PFSK-1 (cell line): ENCODE data around the gene SULT1E1.

Experiments used
- SIN3A ChIP-seq: IDR thresholded peaks from 2 replicates; pipeline ENCODE4 v1.6.1; 2012; ENCODE audit warnings: mild to moderate bottlenecking, low read length, moderate library complexity, borderline replicate concordance; ENCODE audit not compliant: insufficient read depth
- TF ChIP-seq, protein P1 (sequence below), 2 experiments: IDR thresholded peaks; 2 replicates each; pipeline versions ENCODE4 v1.6.1 to v1.8.0; 2011 to 2012; ENCODE audit warnings: low read depth in 2 of 2, low read length in 2 of 2, control low read depth in 1 of 2, inconsistent platforms in 1 of 2, mild to moderate bottlenecking in 1 of 2, moderate library complexity in 1 of 2; ENCODE audit not compliant: insufficient read depth in 1 of 2

DNA sequence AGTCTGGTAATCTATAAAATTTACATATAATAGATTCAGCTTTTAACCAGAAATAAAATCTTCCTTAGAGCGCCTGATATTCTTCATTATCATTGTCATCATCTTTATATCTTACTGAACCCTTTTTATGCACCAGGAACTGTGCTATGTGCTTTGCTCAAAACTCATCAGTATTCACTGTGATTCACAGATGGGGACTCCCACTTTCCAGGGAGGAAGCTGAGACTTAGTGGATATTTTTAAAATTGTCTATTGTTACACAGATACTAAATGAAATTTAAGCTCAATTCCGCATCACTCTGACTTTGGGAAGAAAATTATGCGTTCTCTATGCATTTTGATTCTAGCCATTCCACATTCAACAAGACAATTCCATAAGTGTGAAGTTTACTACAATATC lies 34.8 kb upstream of the SULT1E1 start:
- TF ChIP-seq, protein P1, sequence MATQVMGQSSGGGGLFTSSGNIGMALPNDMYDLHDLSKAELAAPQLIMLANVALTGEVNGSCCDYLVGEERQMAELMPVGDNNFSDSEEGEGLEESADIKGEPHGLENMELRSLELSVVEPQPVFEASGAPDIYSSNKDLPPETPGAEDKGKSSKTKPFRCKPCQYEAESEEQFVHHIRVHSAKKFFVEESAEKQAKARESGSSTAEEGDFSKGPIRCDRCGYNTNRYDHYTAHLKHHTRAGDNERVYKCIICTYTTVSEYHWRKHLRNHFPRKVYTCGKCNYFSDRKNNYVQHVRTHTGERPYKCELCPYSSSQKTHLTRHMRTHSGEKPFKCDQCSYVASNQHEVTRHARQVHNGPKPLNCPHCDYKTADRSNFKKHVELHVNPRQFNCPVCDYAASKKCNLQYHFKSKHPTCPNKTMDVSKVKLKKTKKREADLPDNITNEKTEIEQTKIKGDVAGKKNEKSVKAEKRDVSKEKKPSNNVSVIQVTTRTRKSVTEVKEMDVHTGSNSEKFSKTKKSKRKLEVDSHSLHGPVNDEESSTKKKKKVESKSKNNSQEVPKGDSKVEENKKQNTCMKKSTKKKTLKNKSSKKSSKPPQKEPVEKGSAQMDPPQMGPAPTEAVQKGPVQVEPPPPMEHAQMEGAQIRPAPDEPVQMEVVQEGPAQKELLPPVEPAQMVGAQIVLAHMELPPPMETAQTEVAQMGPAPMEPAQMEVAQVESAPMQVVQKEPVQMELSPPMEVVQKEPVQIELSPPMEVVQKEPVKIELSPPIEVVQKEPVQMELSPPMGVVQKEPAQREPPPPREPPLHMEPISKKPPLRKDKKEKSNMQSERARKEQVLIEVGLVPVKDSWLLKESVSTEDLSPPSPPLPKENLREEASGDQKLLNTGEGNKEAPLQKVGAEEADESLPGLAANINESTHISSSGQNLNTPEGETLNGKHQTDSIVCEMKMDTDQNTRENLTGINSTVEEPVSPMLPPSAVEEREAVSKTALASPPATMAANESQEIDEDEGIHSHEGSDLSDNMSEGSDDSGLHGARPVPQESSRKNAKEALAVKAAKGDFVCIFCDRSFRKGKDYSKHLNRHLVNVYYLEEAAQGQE (IDR thresholded peaks at IDR 0.05; ENCODE audit: insufficient read depth in 1 of 2, low read depth in 2 of 2, low read length in 2 of 2): no peak
- TF ChIP-seq SIN3A: no peak
